GM18861 (cell line): Measurements from ENCODE around the gene GOLGB1.
"Not testable (repeated sequence)": the region's sequence is repeated elsewhere in the genome, so short reads cannot be mapped to it uniquely, and the experiment has no call there.

ENCODE experiments used
- ATAC-seq: cut with Tn5 transposase; IDR thresholded peaks from one replicate; pipeline ENCODE4 v1.9.1; 2021; ENCODE audit not compliant: unreplicated experiment

GOLGB1 gene

GRCh38 chr3:121696186-121696585, 53.4 kb downstream of the GOLGB1 start:
- no peak for ATAC-seq

GRCh38 chr3:121692010-121692699, 57.4 kb downstream of the GOLGB1 start:
- no peak for ATAC-seq

GRCh38 chr3:121690777-121691405, 58.6 kb downstream of the GOLGB1 start:
- peak; percentile 54 for ATAC-seq

GRCh38 chr3:121688747-121689146, 60.8 kb downstream of the GOLGB1 start:
- ATAC-seq: not testable (repeated sequence)

- ATAC-seq: no peak
Observed at GRCh38 chr3:121681792-121682191, 67.7 kb downstream of the GOLGB1 start.

- ATAC-seq: no peak
Observed at GRCh38 chr3:121677141-121677540, 72.4 kb downstream of the GOLGB1 start.

GRCh38 chr3:121670676-121671075, 78.9 kb downstream of the GOLGB1 start:
- no peak for ATAC-seq

GRCh38 chr3:121667333-121667732, 82.2 kb downstream of the GOLGB1 start:
- ATAC-seq: no peak

GRCh38 chr3:121665488-121665887, 84.1 kb downstream of the GOLGB1 start:
- no peak for ATAC-seq

GRCh38 chr3:121663171-121663847, 86.2 kb downstream of the GOLGB1 start:
- no peak for ATAC-seq

GRCh38 chr3:121662742-121663141, 86.8 kb downstream of the GOLGB1 start:
- ATAC-seq: no peak

GRCh38 chr3:121661376-121661775, 88.2 kb downstream of the GOLGB1 start:
- no peak for ATAC-seq

GRCh38 chr3:121660356-121661171, 89.0 kb downstream of the GOLGB1 start, which contains the start of gene HCLS1:
Gene HCLS1 (minus strand): TSS chr3:121660903. CDS start chr3:121658347, 2,556 bp downstream.
- ATAC-seq: peak; percentile 75

- ATAC-seq: no peak
Observed at GRCh38 chr3:121659586-121659985, 90.0 kb downstream of the GOLGB1 start.

- ATAC-seq: no peak
Observed at GRCh38 chr3:121658716-121659435, 90.7 kb downstream of the GOLGB1 start.

GRCh38 chr3:121654493-121655385, 94.8 kb downstream of the GOLGB1 start:
- peak; percentile 71 for ATAC-seq

GRCh38 chr3:121651684-121652083, 97.9 kb downstream of the GOLGB1 start:
- ATAC-seq: no peak

GRCh38 chr3:121649645-121650044, 99.9 kb downstream of the GOLGB1 start:
- no peak for ATAC-seq

GRCh38 chr3:121648219-121648958, 101.2 kb downstream of the GOLGB1 start:
- no peak for ATAC-seq
